Measurements from ENCODE around the gene GTF3A.

GTF3A gene

DNA sequence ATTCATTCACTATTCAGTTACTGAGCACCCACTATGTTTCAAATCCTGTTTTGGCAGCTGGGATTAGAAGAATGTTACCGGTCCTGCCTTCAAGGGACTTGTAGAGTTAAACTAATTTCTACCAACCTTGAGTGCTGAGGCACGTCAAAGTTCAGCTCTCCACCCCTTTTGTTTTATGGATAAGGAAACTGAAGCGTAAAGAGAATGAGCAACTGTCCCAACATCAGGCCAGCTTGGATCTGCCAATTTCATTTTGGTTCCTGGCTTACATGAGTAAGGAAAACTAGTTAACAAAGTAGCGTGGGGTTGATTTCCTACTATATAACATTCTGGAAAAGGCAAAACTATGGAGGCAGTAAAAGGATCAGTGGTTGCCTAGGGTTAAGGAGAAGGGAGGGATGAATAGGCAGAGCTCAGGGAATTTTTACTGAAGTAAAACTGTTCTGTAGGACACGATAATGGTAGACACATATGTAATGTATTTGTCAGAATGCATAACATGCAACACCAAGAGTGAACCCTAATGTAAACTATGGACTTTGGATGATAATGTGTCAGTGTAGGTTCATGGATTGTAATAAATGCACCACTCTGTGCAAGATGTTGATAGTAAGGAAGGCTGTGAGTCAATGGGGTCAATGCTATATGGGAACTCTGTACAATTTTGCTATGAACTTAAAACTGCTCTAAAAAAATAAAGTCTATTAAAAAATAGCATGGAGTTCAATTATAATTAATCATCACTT lies 45.8 kb downstream of the GTF3A start:
- TF ChIP-seq, protein P1, sequence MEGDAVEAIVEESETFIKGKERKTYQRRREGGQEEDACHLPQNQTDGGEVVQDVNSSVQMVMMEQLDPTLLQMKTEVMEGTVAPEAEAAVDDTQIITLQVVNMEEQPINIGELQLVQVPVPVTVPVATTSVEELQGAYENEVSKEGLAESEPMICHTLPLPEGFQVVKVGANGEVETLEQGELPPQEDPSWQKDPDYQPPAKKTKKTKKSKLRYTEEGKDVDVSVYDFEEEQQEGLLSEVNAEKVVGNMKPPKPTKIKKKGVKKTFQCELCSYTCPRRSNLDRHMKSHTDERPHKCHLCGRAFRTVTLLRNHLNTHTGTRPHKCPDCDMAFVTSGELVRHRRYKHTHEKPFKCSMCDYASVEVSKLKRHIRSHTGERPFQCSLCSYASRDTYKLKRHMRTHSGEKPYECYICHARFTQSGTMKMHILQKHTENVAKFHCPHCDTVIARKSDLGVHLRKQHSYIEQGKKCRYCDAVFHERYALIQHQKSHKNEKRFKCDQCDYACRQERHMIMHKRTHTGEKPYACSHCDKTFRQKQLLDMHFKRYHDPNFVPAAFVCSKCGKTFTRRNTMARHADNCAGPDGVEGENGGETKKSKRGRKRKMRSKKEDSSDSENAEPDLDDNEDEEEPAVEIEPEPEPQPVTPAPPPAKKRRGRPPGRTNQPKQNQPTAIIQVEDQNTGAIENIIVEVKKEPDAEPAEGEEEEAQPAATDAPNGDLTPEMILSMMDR (IDR thresholded peaks at IDR 0.05), result no peak
- Histone ChIP-seq H3K79me2 (no peaks in the 10 kb centered on the region), H3K9ac (no peak overlapping the region), H3K4me1 (peaks cover 5% of the 10 kb centered on the region), H3K27ac (no peak overlapping the region), H3K9me3 (ENCODE audit: control insufficient read depth, low read length) (no peaks in the 10 kb centered on the region), H3K4me3 (ENCODE audit: low read depth, low read length) (no peak overlapping the region), H2AFZ (no peak overlapping the region), H3K4me2 (ENCODE audit: low read length) (no peak overlapping the region), H3K36me3 (ENCODE audit: control insufficient read depth, insufficient read depth, low read length) (no peaks in the 10 kb centered on the region), H3K27me3 (ENCODE audit: control insufficient read depth, insufficient read depth, low read length) (no peaks in the 10 kb centered on the region)

GRCh38 chr13:27472441-27472840 lies 48.0 kb downstream of the GTF3A start:
- Histone ChIP-seq H3K27ac (no peak overlapping the region), H3K79me2 (no peaks in the 10 kb centered on the region), H3K4me3 (ENCODE audit: low read depth, low read length) (no peak overlapping the region), H3K4me2 (ENCODE audit: low read length) (no peak overlapping the region), H3K4me1 (no peaks in the 10 kb centered on the region), H3K9ac (no peak overlapping the region), H3K9me3 (ENCODE audit: control insufficient read depth, low read length) (no peaks in the 10 kb centered on the region), H3K27me3 (ENCODE audit: control insufficient read depth, insufficient read depth, low read length) (no peaks in the 10 kb centered on the region), H3K36me3 (ENCODE audit: control insufficient read depth, insufficient read depth, low read length) (no peaks in the 10 kb centered on the region), H2AFZ (no peak overlapping the region)
- TF ChIP-seq, protein P1 (IDR thresholded peaks at IDR 0.05), result no peak

GRCh38 chr13:27472941-27473340 lies 48.5 kb downstream of the GTF3A start:
- Histone ChIP-seq H3K4me1 (no peaks in the 10 kb centered on the region), H3K36me3 (ENCODE audit: control insufficient read depth, insufficient read depth, low read length) (no peaks in the 10 kb centered on the region), H2AFZ (no peak overlapping the region), H3K27me3 (ENCODE audit: control insufficient read depth, insufficient read depth, low read length) (no peaks in the 10 kb centered on the region), H3K4me2 (ENCODE audit: low read length) (no peak overlapping the region), H3K9ac (no peak overlapping the region), H3K79me2 (no peaks in the 10 kb centered on the region), H3K9me3 (ENCODE audit: control insufficient read depth, low read length) (no peaks in the 10 kb centered on the region), H3K4me3 (ENCODE audit: low read depth, low read length) (no peak overlapping the region), H3K27ac (no peak overlapping the region)
- TF ChIP-seq, protein P1 (IDR thresholded peaks at IDR 0.05), result no peak

- Histone ChIP-seq H3K4me2 (ENCODE audit: low read length) (no peak overlapping the region), H3K4me3 (ENCODE audit: low read depth, low read length) (no peak overlapping the region), H2AFZ (no peak overlapping the region), H3K27me3 (ENCODE audit: control insufficient read depth, insufficient read depth, low read length) (no peaks in the 10 kb centered on the region), H3K4me1 (no peaks in the 10 kb centered on the region), H3K9ac (no peak overlapping the region), H3K36me3 (ENCODE audit: control insufficient read depth, insufficient read depth, low read length) (no peaks in the 10 kb centered on the region), H3K9me3 (ENCODE audit: control insufficient read depth, low read length) (no peaks in the 10 kb centered on the region), H3K27ac (no peak overlapping the region), H3K79me2 (no peaks in the 10 kb centered on the region)
- TF ChIP-seq, protein P1 (IDR thresholded peaks at IDR 0.05), result no peak
Measured at GRCh38 chr13:27474751-27475268, 50.4 kb downstream of the GTF3A start.
